K562 (cell line): ENCODE results near the gene WDR20. TPM values are rescaled to one million over a fixed set of nuclear protein-coding genes. Genes with fewer than 3 reads are reported as not detected.

Experiments used
- CXXC5 ChIP-seq: fragments of 250-450 bp; sonication (Bioruptor Pico); IDR thresholded peaks from 2 replicates; pipeline ENCODE4 v1.8.0; 2022; ENCODE audit warnings: inconsistent platforms, mild to moderate bottlenecking, moderate library complexity
- GATAD2A ChIP-seq: fragments of 450-650 bp; IDR thresholded peaks from 2 replicates; pipeline ENCODE4 v1.6.1; 2017
- GTF2A2 ChIP-seq: IDR thresholded peaks from 2 replicates; pipeline ENCODE4 v1.6.1; 2016; ENCODE audit warnings: mild to moderate bottlenecking, missing genetic modification characterization, missing compliant biosample characterization
- HOMEZ ChIP-seq: fragments of 250-450 bp; sonication (Bioruptor Pico); IDR thresholded peaks from 2 replicates; pipeline ENCODE4 v1.4.0; 2020; ENCODE audit warnings: mild to moderate bottlenecking, moderate library complexity
- NR2C1 ChIP-seq, 2 experiments: fragments of 450-650 bp; IDR thresholded peaks; 2 replicates each; pipeline ENCODE4 v1.6.1; 2017; ENCODE audit warnings: mild to moderate bottlenecking in 2 of 2, antibody characterized with exemption in 1 of 2, inconsistent platforms in 1 of 2, missing compliant biosample characterization in 1 of 2, missing genetic modification characterization in 1 of 2
- PHB2 ChIP-seq: fragments of 450-650 bp; IDR thresholded peaks from 2 replicates; pipeline ENCODE4 v1.6.1; 2017; ENCODE audit warnings: low read depth
- POLR3A ChIP-seq: IDR thresholded peaks from 2 replicates; pipeline ENCODE4 v1.6.1; 2011; ENCODE audit warnings: borderline replicate concordance, mild to moderate bottlenecking, moderate library complexity; ENCODE audit not compliant: insufficient read length, insufficient read depth; ENCODE audit errors: extremely low read depth
- PTRF ChIP-seq: fragments of 450-650 bp; IDR thresholded peaks from 2 replicates; pipeline ENCODE4 v1.6.1; 2016; ENCODE audit warnings: mild to moderate bottlenecking, missing genetic modification characterization, missing compliant biosample characterization
- TARDBP ChIP-seq: fragments of 450-650 bp; IDR thresholded peaks from 2 replicates; pipeline ENCODE4 v1.6.1; 2016
- TBL1XR1 ChIP-seq, 2 experiments: IDR thresholded peaks; 2 replicates each; pipeline ENCODE4 v1.6.1; 2012; ENCODE audit warnings: improper control_type of control experiment in 2 of 2, low read length in 2 of 2, mild to moderate bottlenecking in 1 of 2
- ZNF263 ChIP-seq: sonication (generic); formaldehyde crosslinking; IDR thresholded peaks from 2 replicates; pipeline ENCODE4 v1.8.0; 2022; ENCODE audit warnings: mild to moderate bottlenecking, missing genetic modification reagents, borderline replicate concordance
- ZNF507 ChIP-seq: conservative IDR thresholded peaks from 2 replicates; pipeline ENCODE4 v1.6.1; 2017; ENCODE audit warnings: missing genetic modification characterization, missing compliant biosample characterization
- polyA plus RNA-seq, 8 experiments: library from polyadenylated mRNA; depleted of rRNA in 4 of 8; stranded (reverse) in 5 of 8; unstranded in 3 of 8; fragments of >200 nt; fragmentation: Nextera tagmentation in 2 of 8; fragmentation: Illumina TruSeq in 1 of 8; extraction: Ambion mirVana in 2 of 8; extraction: Trizol in 1 of 8; gene quantifications; 2 replicates each; pipeline versions ENCODE4 v1.2.1 to v1.2.3, GENCODE V29; 2011 to 2014; ENCODE audit warnings: inconsistent platforms in 1 of 8, missing spikeins in 1 of 8
- total RNA-seq, 7 experiments: library from RNA; depleted of rRNA in 6 of 7; stranded (reverse); fragments of >200 nt in 6 of 7; fragmentation: Illumina TruSeq in 2 of 7; extraction: Trizol in 2 of 7; gene quantifications; 2 replicates each; pipeline versions ENCODE4 v1.2.1 to v1.2.3, GENCODE V29; 2011 to 2021; ENCODE audit warnings: low replicate concordance in 1 of 7
- TF ChIP-seq, protein P1 (sequence below): fragments of 450-650 bp; IDR thresholded peaks from 2 replicates; pipeline ENCODE4 v1.7.1; 2018; ENCODE audit warnings: mild to moderate bottlenecking, low read depth; ENCODE audit not compliant: partially characterized antibody
- TF ChIP-seq, protein P2 (sequence below): fragments of 250-450 bp; sonication (Bioruptor Pico); IDR thresholded peaks from 2 replicates; pipeline ENCODE4 v1.4.0; 2020; ENCODE audit warnings: mild to moderate bottlenecking, moderate library complexity
- TF ChIP-seq, protein P3 (sequence below): sonication (generic); formaldehyde crosslinking; IDR thresholded peaks from 2 replicates; pipeline ENCODE4 v1.8.1; 2023; ENCODE audit warnings: mild to moderate bottlenecking, missing genetic modification reagents
- TF ChIP-seq, protein P4 (sequence below): fragments of 250-450 bp; sonication (Bioruptor Pico); IDR thresholded peaks from 2 replicates; pipeline ENCODE4 v1.6.1; 2021; ENCODE audit warnings: mild to moderate bottlenecking
- TF ChIP-seq, protein P5 (sequence below): fragments of 450-650 bp; conservative IDR thresholded peaks from 2 replicates; pipeline ENCODE4 v1.6.1; 2016; ENCODE audit warnings: missing genetic modification characterization, low read depth, mild to moderate bottlenecking, control low read depth, missing compliant biosample characterization

The WDR20 gene
- total and polyA plus RNA-seq, 9 of the 15 experiments (the other 6 are each of a cell fraction or from before 2014, with no cell fraction given), result 7.0 to 15.3 (median 11.8) TPM

GRCh38 chr14:102164241-102164641, 24.5 kb downstream of the WDR20 start (continued):
- TF ChIP-seq, protein P1, sequence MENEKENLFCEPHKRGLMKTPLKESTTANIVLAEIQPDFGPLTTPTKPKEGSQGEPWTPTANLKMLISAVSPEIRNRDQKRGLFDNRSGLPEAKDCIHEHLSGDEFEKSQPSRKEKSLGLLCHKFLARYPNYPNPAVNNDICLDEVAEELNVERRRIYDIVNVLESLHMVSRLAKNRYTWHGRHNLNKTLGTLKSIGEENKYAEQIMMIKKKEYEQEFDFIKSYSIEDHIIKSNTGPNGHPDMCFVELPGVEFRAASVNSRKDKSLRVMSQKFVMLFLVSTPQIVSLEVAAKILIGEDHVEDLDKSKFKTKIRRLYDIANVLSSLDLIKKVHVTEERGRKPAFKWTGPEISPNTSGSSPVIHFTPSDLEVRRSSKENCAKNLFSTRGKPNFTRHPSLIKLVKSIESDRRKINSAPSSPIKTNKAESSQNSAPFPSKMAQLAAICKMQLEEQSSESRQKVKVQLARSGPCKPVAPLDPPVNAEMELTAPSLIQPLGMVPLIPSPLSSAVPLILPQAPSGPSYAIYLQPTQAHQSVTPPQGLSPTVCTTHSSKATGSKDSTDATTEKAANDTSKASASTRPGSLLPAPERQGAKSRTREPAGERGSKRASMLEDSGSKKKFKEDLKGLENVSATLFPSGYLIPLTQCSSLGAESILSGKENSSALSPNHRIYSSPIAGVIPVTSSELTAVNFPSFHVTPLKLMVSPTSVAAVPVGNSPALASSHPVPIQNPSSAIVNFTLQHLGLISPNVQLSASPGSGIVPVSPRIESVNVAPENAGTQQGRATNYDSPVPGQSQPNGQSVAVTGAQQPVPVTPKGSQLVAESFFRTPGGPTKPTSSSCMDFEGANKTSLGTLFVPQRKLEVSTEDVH, result no peak
- TF ChIP-seq PTRF (tag) (no peak), POLR3A (no peak), CXXC5 (no peak), NR2C1 (IDR thresholded peaks at IDR 0.05) (no peak), NR2C1 (tag; IDR thresholded peaks at IDR 0.05) (no peak), HOMEZ (CRISPR knock-in tag) (no peak), ZNF507 (tag) (no peak), TBL1XR1 (IDR thresholded peaks at IDR 0.05; ENCODE audit: low read length in 2 of 2) (no peak), ZNF263 (CRISPR knock-in tag) (no peak), TARDBP (no peak), GTF2A2 (tag) (no peak), GATAD2A (no peak), PHB2 (no peak)
- TF ChIP-seq, protein P2, sequence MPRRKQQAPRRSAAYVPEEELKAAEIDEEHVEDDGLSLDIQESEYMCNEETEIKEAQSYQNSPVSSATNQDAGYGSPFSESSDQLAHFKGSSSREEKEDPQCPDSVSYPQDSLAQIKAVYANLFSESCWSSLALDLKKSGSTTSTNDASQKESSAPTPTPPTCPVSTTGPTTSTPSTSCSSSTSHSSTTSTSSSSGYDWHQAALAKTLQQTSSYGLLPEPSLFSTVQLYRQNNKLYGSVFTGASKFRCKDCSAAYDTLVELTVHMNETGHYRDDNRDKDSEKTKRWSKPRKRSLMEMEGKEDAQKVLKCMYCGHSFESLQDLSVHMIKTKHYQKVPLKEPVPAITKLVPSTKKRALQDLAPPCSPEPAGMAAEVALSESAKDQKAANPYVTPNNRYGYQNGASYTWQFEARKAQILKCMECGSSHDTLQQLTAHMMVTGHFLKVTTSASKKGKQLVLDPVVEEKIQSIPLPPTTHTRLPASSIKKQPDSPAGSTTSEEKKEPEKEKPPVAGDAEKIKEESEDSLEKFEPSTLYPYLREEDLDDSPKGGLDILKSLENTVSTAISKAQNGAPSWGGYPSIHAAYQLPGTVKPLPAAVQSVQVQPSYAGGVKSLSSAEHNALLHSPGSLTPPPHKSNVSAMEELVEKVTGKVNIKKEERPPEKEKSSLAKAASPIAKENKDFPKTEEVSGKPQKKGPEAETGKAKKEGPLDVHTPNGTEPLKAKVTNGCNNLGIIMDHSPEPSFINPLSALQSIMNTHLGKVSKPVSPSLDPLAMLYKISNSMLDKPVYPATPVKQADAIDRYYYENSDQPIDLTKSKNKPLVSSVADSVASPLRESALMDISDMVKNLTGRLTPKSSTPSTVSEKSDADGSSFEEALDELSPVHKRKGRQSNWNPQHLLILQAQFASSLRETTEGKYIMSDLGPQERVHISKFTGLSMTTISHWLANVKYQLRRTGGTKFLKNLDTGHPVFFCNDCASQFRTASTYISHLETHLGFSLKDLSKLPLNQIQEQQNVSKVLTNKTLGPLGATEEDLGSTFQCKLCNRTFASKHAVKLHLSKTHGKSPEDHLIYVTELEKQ, result no peak
- TF ChIP-seq, protein P3, sequence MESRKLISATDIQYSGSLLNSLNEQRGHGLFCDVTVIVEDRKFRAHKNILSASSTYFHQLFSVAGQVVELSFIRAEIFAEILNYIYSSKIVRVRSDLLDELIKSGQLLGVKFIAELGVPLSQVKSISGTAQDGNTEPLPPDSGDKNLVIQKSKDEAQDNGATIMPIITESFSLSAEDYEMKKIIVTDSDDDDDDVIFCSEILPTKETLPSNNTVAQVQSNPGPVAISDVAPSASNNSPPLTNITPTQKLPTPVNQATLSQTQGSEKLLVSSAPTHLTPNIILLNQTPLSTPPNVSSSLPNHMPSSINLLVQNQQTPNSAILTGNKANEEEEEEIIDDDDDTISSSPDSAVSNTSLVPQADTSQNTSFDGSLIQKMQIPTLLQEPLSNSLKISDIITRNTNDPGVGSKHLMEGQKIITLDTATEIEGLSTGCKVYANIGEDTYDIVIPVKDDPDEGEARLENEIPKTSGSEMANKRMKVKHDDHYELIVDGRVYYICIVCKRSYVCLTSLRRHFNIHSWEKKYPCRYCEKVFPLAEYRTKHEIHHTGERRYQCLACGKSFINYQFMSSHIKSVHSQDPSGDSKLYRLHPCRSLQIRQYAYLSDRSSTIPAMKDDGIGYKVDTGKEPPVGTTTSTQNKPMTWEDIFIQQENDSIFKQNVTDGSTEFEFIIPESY (CRISPR knock-in tag), result no peak
- TF ChIP-seq, protein P4, sequence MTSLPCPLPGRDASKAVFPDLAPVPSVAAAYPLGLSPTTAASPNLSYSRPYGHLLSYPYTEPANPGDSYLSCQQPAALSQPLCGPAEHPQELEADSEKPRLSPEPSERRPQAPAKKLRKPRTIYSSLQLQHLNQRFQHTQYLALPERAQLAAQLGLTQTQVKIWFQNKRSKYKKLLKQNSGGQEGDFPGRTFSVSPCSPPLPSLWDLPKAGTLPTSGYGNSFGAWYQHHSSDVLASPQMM, result no peak
- TF ChIP-seq, protein P5, sequence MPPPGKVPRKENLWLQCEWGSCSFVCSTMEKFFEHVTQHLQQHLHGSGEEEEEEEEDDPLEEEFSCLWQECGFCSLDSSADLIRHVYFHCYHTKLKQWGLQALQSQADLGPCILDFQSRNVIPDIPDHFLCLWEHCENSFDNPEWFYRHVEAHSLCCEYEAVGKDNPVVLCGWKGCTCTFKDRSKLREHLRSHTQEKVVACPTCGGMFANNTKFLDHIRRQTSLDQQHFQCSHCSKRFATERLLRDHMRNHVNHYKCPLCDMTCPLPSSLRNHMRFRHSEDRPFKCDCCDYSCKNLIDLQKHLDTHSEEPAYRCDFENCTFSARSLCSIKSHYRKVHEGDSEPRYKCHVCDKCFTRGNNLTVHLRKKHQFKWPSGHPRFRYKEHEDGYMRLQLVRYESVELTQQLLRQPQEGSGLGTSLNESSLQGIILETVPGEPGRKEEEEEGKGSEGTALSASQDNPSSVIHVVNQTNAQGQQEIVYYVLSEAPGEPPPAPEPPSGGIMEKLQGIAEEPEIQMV (tag), result no peak
